Measurements from ENCODE around the gene SLC35F4. TPM values are rescaled to one million over a fixed set of nuclear protein-coding genes. Genes with fewer than 3 reads are reported as not detected.

The SLC35F4 gene
- total and polyA plus RNA-seq, 2 donors (not counting 3 experiments of a cell fraction or from before 2014, with no cell fraction given), result not detected

DNA sequence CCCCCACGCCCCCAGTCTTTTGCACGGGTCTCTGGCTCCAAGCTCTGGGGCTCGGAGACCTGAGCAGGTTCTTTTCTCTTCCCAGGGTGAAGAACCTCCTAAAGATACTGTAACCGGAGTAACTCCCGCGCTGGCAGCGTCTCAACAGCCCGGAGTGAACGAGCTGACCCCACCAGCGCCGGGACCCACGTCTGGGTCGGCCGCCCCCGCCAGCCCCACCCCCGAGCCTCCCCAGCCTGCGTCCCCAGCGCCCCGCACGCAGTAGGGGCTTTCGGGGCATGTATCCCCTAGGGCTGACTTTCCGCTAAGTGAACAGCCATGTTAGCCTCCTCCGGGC, 858 bp downstream of the SLC35F4 start:
- H3K36me3 ChIP-seq (ENCODE audit: control insufficient read depth in 2 of 2, extremely low read depth in 1 of 2, insufficient read depth in 2 of 2, low read length in 2 of 2), result no peaks in the 10 kb centered on the region
- H3K79me2 ChIP-seq (ENCODE audit: control insufficient read depth, insufficient read depth, low read length), result no peaks in the 10 kb centered on the region
- peaks cover 14 to 28% of the 10 kb centered on the region in 2 experiments for H3K27me3 ChIP-seq (ENCODE audit: control insufficient read depth in 2 of 2, insufficient read depth in 2 of 2, low read length in 2 of 2)
- no peaks in the 10 kb centered on the region for H4K20me1 ChIP-seq (replicated peaks; ENCODE audit: control insufficient read depth, extremely low read depth, insufficient read depth, low read length)
- dilution Hi-C loops (cut with MboI; ENCODE audit: extremely low pct_ligation_motif_present, low sequenced_read_pairs), result no loop called here
- POLR2A ChIA-PET, result no interaction called here
- DNase-seq (ENCODE audit: low read depth, low spot score) (no peak), FAIRE-seq (no peak)
- no peaks in the 10 kb centered on the region for H3K4me1 ChIP-seq (ENCODE audit: control insufficient read depth, extremely low read depth, insufficient read depth, low read length)
- no peaks in the 10 kb centered on the region for H3K9me3 ChIP-seq (replicated peaks; ENCODE audit: control insufficient read depth, insufficient read depth, low read length)
- no TSS peak for BruUV-seq (replicated peaks)
- H2AFZ ChIP-seq (ENCODE audit: low read depth, low read length), result no peak overlapping the region
- intact Hi-C loops (cut with micrococcal nuclease), result no loop called here
- TF ChIP-seq CTCF (IDR thresholded peaks at IDR 0.05; ENCODE audit: extremely low read depth in 1 of 2, insufficient read depth in 1 of 2, low read depth in 1 of 2, low read length in 2 of 2), result no peak
- TF ChIP-seq GATA2 (IDR thresholded peaks at IDR 0.05; ENCODE audit: insufficient read depth, insufficient read length, low read depth, low read length), result no peak
- TF ChIP-seq EZH2 (IDR thresholded peaks at IDR 0.05; ENCODE audit: borderline replicate concordance, low read depth, low read length, severe bottlenecking), result no peak
- TF ChIP-seq FOS (IDR thresholded peaks at IDR 0.05; ENCODE audit: borderline replicate concordance, insufficient read depth, low read length), result no peak
- no peak for TF ChIP-seq POLR2A (IDR thresholded peaks at IDR 0.05; ENCODE audit: low read depth, low read length)
- TF ChIP-seq POLR2AphosphoS5 (IDR thresholded peaks at IDR 0.05; ENCODE audit: insufficient read depth, low read depth, low read length), result no peak
- no peak for TF ChIP-seq MYC (IDR thresholded peaks at IDR 0.05; ENCODE audit: low read depth, low read length)
- TF ChIP-seq, protein P1, sequence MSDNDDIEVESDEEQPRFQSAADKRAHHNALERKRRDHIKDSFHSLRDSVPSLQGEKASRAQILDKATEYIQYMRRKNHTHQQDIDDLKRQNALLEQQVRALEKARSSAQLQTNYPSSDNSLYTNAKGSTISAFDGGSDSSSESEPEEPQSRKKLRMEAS (IDR thresholded peaks at IDR 0.05; ENCODE audit: insufficient read depth, insufficient read length), result no peak
- no peak for TF ChIP-seq JUN (IDR thresholded peaks at IDR 0.05; ENCODE audit: borderline replicate concordance, insufficient read depth, insufficient read length, low read depth)
- H3K4me3 ChIP-seq (replicated peaks in 1 of 3; ENCODE audit: insufficient read depth in 1 of 3, low read depth in 1 of 3, low read length in 3 of 3), result no peak overlapping the region
- H3K9me1 ChIP-seq (replicated peaks; ENCODE audit: control insufficient read depth, extremely low read depth, insufficient read depth, low read length), result no peaks in the 10 kb centered on the region
- CTCF ChIA-PET, result interaction anchor here (1.4 kb wide), 1 partner anchor 208 kb away, joined by 3 read pairs; no protein-coding TSS in a partner anchor
- H3K4me2 ChIP-seq (ENCODE audit: insufficient read depth, low read length), result no peak overlapping the region
- no peak overlapping the region for H3K27ac ChIP-seq (ENCODE audit: insufficient read depth, low read depth, low read length)
- H3K9ac ChIP-seq (replicated peaks; ENCODE audit: extremely low read depth, insufficient read depth, low read length), result no peak overlapping the region

All from endothelial cell of umbilical vein (primary cell).